Measurements from ENCODE around the gene SLC9A2. TPM values are rescaled to one million over a fixed set of nuclear protein-coding genes. Genes with fewer than 3 reads are reported as not detected.
A peak's percentile ranks its signal among the peaks of the same experiment; 100 is the strongest.

Gene SLC9A2
- total RNA-seq, 4 donors from 2014 or later: 2.5 to 7.4 (median 5.6) TPM

- peak overlapping the region in 1 of 4 donors; percentile 48 for H3K27ac ChIP-seq
- peaks cover 5 to 26% of the 10 kb centered on the region in 2 donors for H3K36me3 ChIP-seq
- in situ Hi-C loops (cut with MboI; ENCODE audit: low sequenced_read_pairs in 4 of 4): no loop called here
- no peaks in the 10 kb centered on the region for H3K4me1 ChIP-seq
- H3K9me3 ChIP-seq: no peaks in the 10 kb centered on the region
- no peak for ATAC-seq
- intact Hi-C loops (cut with DNase I; ENCODE audit: low total_unique reads): no loop called here
- TF ChIP-seq CTCF (IDR thresholded peaks at IDR 0.05 in 4 of 5, conservative IDR thresholded peaks at IDR 0.05 in 1 of 5) (no peak), POLR2A (IDR thresholded peaks at IDR 0.05) (no peak)
- no peak overlapping the region for H3K4me3 ChIP-seq
- DNase-seq: peak in 1 of 2 donors; percentile 30
- H3K27me3 ChIP-seq: no peaks in the 10 kb centered on the region
Observed at GRCh38 chr2:102718387-102719316, 99.3 kb downstream of the SLC9A2 start.

GRCh38 chr2:102724016-102724490 lies 104.7 kb downstream of the SLC9A2 start:
- Histone ChIP-seq H3K4me3 (no peak overlapping the region), H3K27ac (no peak overlapping the region), H3K36me3 (peaks cover 5 to 35% of the 10 kb centered on the region in 2 donors), H3K4me1 (no peaks in the 10 kb centered on the region), H3K9me3 (no peaks in the 10 kb centered on the region), H3K27me3 (no peaks in the 10 kb centered on the region)
- TF ChIP-seq POLR2A (IDR thresholded peaks at IDR 0.05) (no peak), CTCF (IDR thresholded peaks at IDR 0.05 in 4 of 5, conservative IDR thresholded peaks at IDR 0.05 in 1 of 5) (no peak)
- intact Hi-C loops (cut with DNase I; ENCODE audit: low total_unique reads) (no loop called here), in situ Hi-C loops (cut with MboI; ENCODE audit: low sequenced_read_pairs in 4 of 4) (no loop called here)
- no peak for ATAC-seq
- DNase-seq: no peak

GRCh38 chr2:102724553-102724952 lies 105.2 kb downstream of the SLC9A2 start:
- no peak for ATAC-seq
- Histone ChIP-seq H3K9me3 (no peaks in the 10 kb centered on the region), H3K4me3 (no peak overlapping the region), H3K27ac (no peak overlapping the region), H3K36me3 (peaks cover 5 to 33% of the 10 kb centered on the region in 2 donors), H3K4me1 (no peaks in the 10 kb centered on the region), H3K27me3 (no peaks in the 10 kb centered on the region)
- no peak for DNase-seq
- TF ChIP-seq POLR2A (IDR thresholded peaks at IDR 0.05): no peak
- no peak for TF ChIP-seq CTCF (IDR thresholded peaks at IDR 0.05 in 4 of 5, conservative IDR thresholded peaks at IDR 0.05 in 1 of 5)
- intact Hi-C loops (cut with DNase I; ENCODE audit: low total_unique reads) (no loop called here), in situ Hi-C loops (cut with MboI; ENCODE audit: low sequenced_read_pairs in 4 of 4) (no loop called here)

- no peak overlapping the region for H3K4me3 ChIP-seq
- H3K27ac ChIP-seq: peak overlapping the region in 3 of 4 donors; percentile 21 to 35 (median 28)
- in situ Hi-C loops (cut with MboI; ENCODE audit: low sequenced_read_pairs in 4 of 4): no loop called here
- ATAC-seq (peak; percentile 50 to 61), DNase-seq (no peak)
- no peaks in the 10 kb centered on the region for H3K27me3 ChIP-seq
- intact Hi-C loops (cut with DNase I; ENCODE audit: low total_unique reads): no loop called here
- no peak for TF ChIP-seq CTCF (IDR thresholded peaks at IDR 0.05 in 4 of 5, conservative IDR thresholded peaks at IDR 0.05 in 1 of 5)
- H3K9me3 ChIP-seq: no peaks in the 10 kb centered on the region
- no peaks in the 10 kb centered on the region for H3K4me1 ChIP-seq
- peaks cover 5 to 48% of the 10 kb centered on the region in 2 donors for H3K36me3 ChIP-seq
Observed at GRCh38 chr2:102726128-102727087, 107.1 kb downstream of the SLC9A2 start.

Data from gastrocnemius medialis (tissue), 4 donors.